Activated CD8-positive, alpha-beta memory T cell treated with anti-CD3 and anti-CD28 coated beads for 48 hours (primary cell): ENCODE measurements around the gene SPON1.
A peak's percentile ranks its signal among the peaks of the same experiment; 100 is the strongest.
"Not testable (repeated sequence)": the region's sequence is repeated elsewhere in the genome, so short reads cannot be mapped to it uniquely, and the experiment has no call there.

Source experiments
- DNase-seq, 3 experiments: peaks; one replicate each; pipeline ENCODE4 v3.0.0-alpha.2; 2020; ENCODE audit warnings: low read depth in 2 of 3, low spot score in 2 of 3

Gene SPON1

GRCh38 chr11:13962562-13963168, at the start of gene SPON1:
SPON1 (plus strand) TSS chr11:13962723; CDS start chr11:13962905, 182 bp downstream.
- peak in 1 of 3 experiments; percentile 12 for DNase-seq

GRCh38 chr11:13917264-13917663, 45.3 kb upstream of the SPON1 start:
- no peak for DNase-seq

- no peak for DNase-seq
These were observed 44.6 kb upstream of the SPON1 start for GRCh38 chr11:13917904-13918303.

- no peak for DNase-seq
These were observed 41.8 kb upstream of the SPON1 start for GRCh38 chr11:13920756-13921155.

- DNase-seq = no peak
These were observed 41.0 kb upstream of the SPON1 start for GRCh38 chr11:13921545-13921944.

GRCh38 chr11:13923182-13923581, 39.3 kb upstream of the SPON1 start:
- DNase-seq = no peak

- no peak for DNase-seq
These were observed 38.5 kb upstream of the SPON1 start for GRCh38 chr11:13923716-13924650.

GRCh38 chr11:13924801-13925327, 37.7 kb upstream of the SPON1 start:
- DNase-seq = no peak

- not testable (repeated sequence) for DNase-seq
These were observed 36.2 kb upstream of the SPON1 start for GRCh38 chr11:13926366-13926765.

GRCh38 chr11:13926981-13927380, 35.5 kb upstream of the SPON1 start:
- no peak for DNase-seq

- no peak for DNase-seq
These were observed 35.0 kb upstream of the SPON1 start for GRCh38 chr11:13927481-13927880.

GRCh38 chr11:13928566-13929251, 33.8 kb upstream of the SPON1 start:
- no peak for DNase-seq

GRCh38 chr11:13929395-13929891, 33.1 kb upstream of the SPON1 start:
- DNase-seq = no peak

GRCh38 chr11:13931356-13931755, 31.2 kb upstream of the SPON1 start:
- no peak for DNase-seq

- not testable (repeated sequence) for DNase-seq
These were observed 25.4 kb upstream of the SPON1 start for GRCh38 chr11:13937154-13937553.

GRCh38 chr11:13938829-13939228, 23.7 kb upstream of the SPON1 start:
- not testable (repeated sequence) for DNase-seq

- DNase-seq = no peak
These were observed 22.3 kb upstream of the SPON1 start for GRCh38 chr11:13939961-13940906.

- no peak for DNase-seq
These were observed 21.6 kb upstream of the SPON1 start for GRCh38 chr11:13940907-13941256.

GRCh38 chr11:13941775-13942174, 20.7 kb upstream of the SPON1 start:
- DNase-seq = no peak

GRCh38 chr11:13942378-13942777, 20.1 kb upstream of the SPON1 start:
- no peak for DNase-seq
